SK-N-MC (cell line): ENCODE results near the gene UNG.

Source experiments
- EZH2 ChIP-seq: fragments of 200-600 bp; sonication (generic); IDR thresholded peaks from one replicate; pipeline ENCODE4 v1.6.1; 2017; ENCODE audit warnings: antibody characterized with exemption
- POLR2AphosphoS5 ChIP-seq: IDR thresholded peaks from 2 replicates; pipeline ENCODE4 v1.6.1; 2012; ENCODE audit warnings: mild to moderate bottlenecking, low read depth, low read length, borderline replicate concordance

GRCh38 chr12:109065154-109065852 lies 32.1 kb upstream of the UNG start:
- TF ChIP-seq POLR2AphosphoS5: no peak
- no peak for TF ChIP-seq EZH2
